ENCODE measurements around the gene HIPK2. TPM values are rescaled to one million over a fixed set of nuclear protein-coding genes. Genes with fewer than 3 reads are reported as not detected.

The HIPK2 gene
- total RNA-seq, 2 donors from 2014 or later, result 49.4 to 68.5 TPM

DNA sequence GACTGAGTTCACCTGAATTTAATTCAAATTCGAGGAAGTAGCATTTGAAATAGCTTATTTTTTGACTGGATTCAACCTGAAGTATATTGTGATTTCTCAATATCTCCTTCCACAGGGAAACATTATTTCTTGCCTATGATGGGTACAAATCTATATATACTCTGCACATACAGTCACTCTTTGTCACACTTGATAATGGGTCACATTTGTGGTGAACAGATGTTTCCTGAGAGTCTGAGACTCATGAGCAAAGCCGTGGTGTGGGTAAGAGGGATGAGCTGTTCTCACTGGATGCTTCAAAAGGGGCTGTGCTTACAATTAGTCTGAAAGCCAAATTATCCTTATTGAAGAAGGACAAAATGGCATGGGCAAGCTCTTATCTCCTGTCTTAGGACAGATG is 33.3 kb upstream of the HIPK2 start:
- H3K9me3 ChIP-seq, result no peaks in the 10 kb centered on the region
- no peak for ATAC-seq (ENCODE audit: insufficient number of reproducible peaks, low FRiP score, low read depth)

GRCh38 chr7:139808846-139809442 is 31.1 kb upstream of the HIPK2 start:
- H3K27me3 ChIP-seq (replicated peaks; ENCODE audit: insufficient read depth), result no peaks in the 10 kb centered on the region
- H3K4me3 ChIP-seq, result no peak overlapping the region
- DNase-seq (ENCODE audit: low spot score), result no peak
- H3K9me3 ChIP-seq, result no peaks in the 10 kb centered on the region
- no peak for TF ChIP-seq CTCF (IDR thresholded peaks at IDR 0.05)
- no peaks in the 10 kb centered on the region for H3K4me1 ChIP-seq (ENCODE audit: control insufficient read depth in 1 of 2, low read depth in 2 of 2)
- no peak overlapping the region for H3K27ac ChIP-seq
- no peak for ATAC-seq (ENCODE audit: insufficient number of reproducible peaks, low FRiP score, low read depth)
- H3K36me3 ChIP-seq, result no peaks in the 10 kb centered on the region

More for the DNA sequence above, 33.3 kb upstream of the HIPK2 start:
- Histone ChIP-seq H3K4me3 (no peak overlapping the region), H3K4me1 (ENCODE audit: control insufficient read depth in 1 of 2, low read depth in 2 of 2) (no peaks in the 10 kb centered on the region), H3K27ac (no peak overlapping the region), H3K27me3 (replicated peaks; ENCODE audit: insufficient read depth) (no peaks in the 10 kb centered on the region), H3K36me3 (no peaks in the 10 kb centered on the region)
- no peak for TF ChIP-seq CTCF (IDR thresholded peaks at IDR 0.05)
- DNase-seq (ENCODE audit: low spot score), result no peak

- Histone ChIP-seq H3K4me3 (no peak overlapping the region), H3K4me1 (ENCODE audit: control insufficient read depth in 1 of 2, low read depth in 2 of 2) (no peaks in the 10 kb centered on the region), H3K27ac (no peak overlapping the region), H3K9me3 (no peaks in the 10 kb centered on the region), H3K27me3 (replicated peaks; ENCODE audit: insufficient read depth) (no peaks in the 10 kb centered on the region), H3K36me3 (no peaks in the 10 kb centered on the region)
- no peak for DNase-seq (ENCODE audit: low spot score)
- ATAC-seq (ENCODE audit: insufficient number of reproducible peaks, low FRiP score, low read depth), result no peak
- no peak for TF ChIP-seq CTCF (IDR thresholded peaks at IDR 0.05)
Observed at GRCh38 chr7:139808427-139808826, 30.6 kb upstream of the HIPK2 start.

DNA sequence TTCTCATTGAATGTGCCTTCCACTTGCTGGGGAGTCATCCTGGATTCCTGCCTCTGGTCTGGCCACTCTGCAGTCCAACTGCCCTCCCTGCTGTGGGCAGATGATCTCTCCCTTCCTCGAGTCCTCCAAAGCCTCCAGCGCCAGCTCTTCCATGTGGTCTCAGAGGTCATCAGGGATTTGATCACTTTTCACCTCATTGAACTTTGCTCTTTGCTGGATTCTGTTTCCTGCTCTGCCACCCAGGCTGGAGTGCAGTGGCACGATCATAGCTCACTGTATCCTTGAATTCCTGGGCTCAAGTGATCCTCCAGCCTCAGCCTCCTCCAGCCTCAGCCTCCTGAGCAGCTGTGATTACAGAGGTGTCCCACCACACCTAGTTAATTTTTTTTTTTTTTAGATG is 29.2 kb upstream of the HIPK2 start:
- no peak for ATAC-seq (ENCODE audit: insufficient number of reproducible peaks, low FRiP score, low read depth)
- no peak for TF ChIP-seq CTCF (IDR thresholded peaks at IDR 0.05)

DNA sequence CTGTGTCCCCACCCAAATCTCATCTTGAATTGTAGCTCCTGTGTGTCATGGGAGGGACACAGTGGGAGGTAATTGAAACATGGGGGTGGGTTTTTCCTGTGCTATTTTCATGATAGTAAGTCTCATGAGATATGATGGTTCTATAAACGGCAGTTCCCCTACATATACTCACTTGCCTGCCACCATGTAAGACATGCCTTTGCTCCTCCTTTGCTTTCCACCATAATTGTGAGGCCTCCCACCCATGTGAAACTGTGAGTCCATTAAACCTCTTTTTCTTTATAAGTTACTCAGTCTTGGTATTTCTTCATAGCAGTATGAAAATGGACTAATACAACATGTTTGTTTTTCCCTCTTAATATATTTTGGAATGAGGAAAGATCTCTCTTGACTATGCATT is 26.8 kb upstream of the HIPK2 start:
- Histone ChIP-seq H3K4me1 (ENCODE audit: control insufficient read depth in 1 of 2, low read depth in 2 of 2) (no peaks in the 10 kb centered on the region), H3K27me3 (replicated peaks; ENCODE audit: insufficient read depth) (no peaks in the 10 kb centered on the region), H3K9me3 (no peaks in the 10 kb centered on the region), H3K4me3 (no peak overlapping the region), H3K27ac (no peak overlapping the region), H3K36me3 (no peaks in the 10 kb centered on the region)
- ATAC-seq (ENCODE audit: insufficient number of reproducible peaks, low FRiP score, low read depth) (no peak), DNase-seq (ENCODE audit: low spot score) (no peak)
- no peak for TF ChIP-seq CTCF (IDR thresholded peaks at IDR 0.05)

More for the DNA sequence above, 29.2 kb upstream of the HIPK2 start:
- Histone ChIP-seq H3K4me1 (ENCODE audit: control insufficient read depth in 1 of 2, low read depth in 2 of 2) (no peaks in the 10 kb centered on the region), H3K27me3 (replicated peaks; ENCODE audit: insufficient read depth) (no peaks in the 10 kb centered on the region), H3K9me3 (no peaks in the 10 kb centered on the region), H3K36me3 (no peaks in the 10 kb centered on the region), H3K4me3 (no peak overlapping the region), H3K27ac (no peak overlapping the region)
- DNase-seq (ENCODE audit: low spot score), result no peak
